Erythroblast (primary cell): ENCODE results near the gene PLXNA3.

Experiments used
- DNase-seq, 2 experiments: peaks; one replicate each; lab custom pipeline; 2025; lab: John Stamatoyannopoulos, UW
- GATA1 ChIP-seq: IDR thresholded peaks from 2 replicates; pipeline ENCODE4 v1.6.1; 2011; ENCODE audit warnings: low read depth, mild to moderate bottlenecking, control low read depth, low read length, moderate library complexity
- POLR2A ChIP-seq: IDR thresholded peaks from 2 replicates; pipeline ENCODE4 v1.6.1; 2011; ENCODE audit warnings: mild to moderate bottlenecking, low read length

PLXNA3 gene

DNA sequence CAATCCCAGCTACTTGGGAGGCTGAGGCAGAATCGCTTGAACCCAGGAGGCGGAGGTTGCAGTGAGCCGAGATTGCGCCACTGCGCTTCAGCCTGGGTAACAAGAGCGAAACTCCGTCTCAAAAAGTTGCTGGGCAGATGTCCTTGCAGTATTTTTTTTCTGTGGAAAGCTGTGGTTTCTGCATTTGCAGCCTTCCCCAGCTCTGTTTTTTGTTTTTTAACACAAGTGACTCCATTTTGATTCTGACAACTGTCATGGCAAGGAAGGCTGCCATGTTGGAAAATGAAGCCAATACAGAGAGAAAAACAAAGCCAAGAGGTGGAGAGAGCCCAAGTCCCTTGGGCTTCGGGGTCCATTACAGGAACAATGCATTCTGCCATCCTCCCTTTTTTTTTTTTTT is 44.0 kb downstream of the PLXNA3 start:
- DNase-seq, result no peak
- TF ChIP-seq POLR2A, result no peak
- no peak for TF ChIP-seq GATA1

DNA sequence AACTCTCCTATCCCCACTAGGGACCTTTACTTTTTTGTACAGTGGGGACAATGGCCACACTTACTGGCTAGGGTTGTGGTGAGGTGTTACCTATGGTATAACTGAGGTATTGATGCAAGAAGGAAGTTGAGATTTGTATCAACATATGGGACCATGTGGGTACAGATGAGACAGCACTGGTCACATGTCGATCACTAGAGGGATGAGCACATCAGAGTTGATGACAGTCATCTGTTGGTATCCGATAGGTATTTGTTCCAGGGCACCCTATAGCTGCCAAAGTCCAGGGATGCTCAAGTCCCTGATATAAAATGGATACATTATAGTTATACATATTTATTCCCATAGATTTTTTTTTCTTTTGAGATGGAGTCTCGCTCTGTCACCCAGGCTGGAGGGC is 44.9 kb downstream of the PLXNA3 start:
- TF ChIP-seq GATA1 (no peak), POLR2A (no peak)
- DNase-seq, result no peak

- TF ChIP-seq POLR2A (no peak), GATA1 (no peak)
- no peak for DNase-seq
These were observed 47.7 kb downstream of the PLXNA3 start for GRCh38 chrX:154505734-154506133.

- TF ChIP-seq POLR2A (no peak), GATA1 (no peak)
These were observed 48.6 kb downstream of the PLXNA3 start for GRCh38 chrX:154506483-154507332.

GRCh38 chrX:154507673-154508383 is 49.7 kb downstream of the PLXNA3 start:
- TF ChIP-seq POLR2A (no peak), GATA1 (no peak)
- DNase-seq, result no peak

More at GRCh38 chrX:154506483-154507332, 48.6 kb downstream of the PLXNA3 start:
- no peak for DNase-seq

DNA sequence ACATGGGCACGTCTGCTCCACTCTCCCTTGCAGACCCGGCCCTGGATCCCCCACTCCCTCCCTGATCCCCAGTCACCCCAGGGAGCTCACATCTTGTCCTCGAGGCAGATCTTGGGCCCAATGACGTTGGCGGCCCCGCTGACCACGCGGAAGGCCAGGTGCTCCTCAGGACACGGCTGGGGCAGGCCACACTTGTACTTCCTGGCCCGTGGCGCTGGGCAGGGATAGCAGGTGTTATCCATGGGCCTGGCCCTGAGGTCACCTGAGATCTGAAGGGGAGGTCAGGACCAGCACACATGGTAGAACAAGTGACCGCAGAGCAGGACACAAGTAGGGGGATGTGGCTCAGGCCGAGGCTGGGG is 50.3 kb downstream of the PLXNA3 start:
- TF ChIP-seq GATA1 (no peak), POLR2A (no peak)
- no peak for DNase-seq

DNA sequence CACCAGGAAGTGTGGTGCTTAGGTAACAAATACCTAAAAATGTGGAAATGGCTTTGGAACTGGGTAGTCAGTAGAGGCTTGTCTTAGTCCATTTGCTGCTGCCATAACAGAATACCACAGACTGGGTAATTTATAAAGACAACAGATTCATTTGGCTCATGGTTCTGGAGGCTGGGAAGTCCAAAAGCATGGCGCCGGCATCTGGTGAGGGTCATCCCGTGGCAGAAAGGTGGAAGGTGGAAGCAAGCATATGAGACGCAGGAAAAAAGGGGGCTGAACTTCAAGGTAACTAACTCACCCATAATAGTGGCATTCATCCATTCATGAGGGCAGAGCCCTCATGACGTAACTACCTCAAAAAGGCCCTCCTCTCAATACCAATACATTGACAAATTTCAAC is 51.4 kb downstream of the PLXNA3 start:
- no peak for DNase-seq
- TF ChIP-seq POLR2A, result no peak

- DNase-seq, result no peak
- no peak for TF ChIP-seq GATA1
- no peak for TF ChIP-seq POLR2A
These were observed 53.7 kb downstream of the PLXNA3 start for GRCh38 chrX:154511761-154512160.

DNA sequence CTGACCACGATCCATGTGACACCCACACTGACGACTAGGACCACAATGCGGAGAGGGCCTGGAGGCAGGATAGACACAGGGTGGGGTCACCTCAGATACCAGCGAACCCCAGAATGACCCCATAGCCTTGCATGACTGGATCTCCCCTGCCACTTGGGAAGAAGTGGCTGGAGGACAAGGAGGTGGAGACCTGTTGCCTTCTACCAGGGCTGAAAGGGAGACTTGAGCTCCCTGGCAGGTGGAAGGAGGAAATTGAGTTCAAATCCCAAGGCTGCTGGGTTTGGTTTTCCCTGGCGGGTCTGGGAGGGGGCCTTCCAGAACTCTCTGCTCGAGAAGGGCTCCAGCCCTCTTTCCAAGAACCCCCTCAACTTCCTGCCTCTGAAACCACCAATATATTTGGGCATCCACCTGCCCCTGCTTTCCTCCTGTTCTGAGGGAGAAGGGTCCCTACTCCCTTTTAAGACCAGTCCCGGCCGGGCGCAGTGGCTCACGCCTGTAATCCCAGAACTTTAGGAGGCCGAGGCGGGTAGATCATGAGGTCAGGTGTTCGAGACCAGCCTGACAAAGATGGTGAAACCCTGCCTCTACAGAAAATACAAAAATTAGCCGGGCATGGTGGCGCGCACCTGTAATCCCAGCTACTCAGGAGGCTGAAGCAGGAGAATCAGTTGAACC is 54.9 kb downstream of the PLXNA3 start:
- TF ChIP-seq GATA1, result no peak
- no peak for TF ChIP-seq POLR2A
- no peak for DNase-seq

DNA sequence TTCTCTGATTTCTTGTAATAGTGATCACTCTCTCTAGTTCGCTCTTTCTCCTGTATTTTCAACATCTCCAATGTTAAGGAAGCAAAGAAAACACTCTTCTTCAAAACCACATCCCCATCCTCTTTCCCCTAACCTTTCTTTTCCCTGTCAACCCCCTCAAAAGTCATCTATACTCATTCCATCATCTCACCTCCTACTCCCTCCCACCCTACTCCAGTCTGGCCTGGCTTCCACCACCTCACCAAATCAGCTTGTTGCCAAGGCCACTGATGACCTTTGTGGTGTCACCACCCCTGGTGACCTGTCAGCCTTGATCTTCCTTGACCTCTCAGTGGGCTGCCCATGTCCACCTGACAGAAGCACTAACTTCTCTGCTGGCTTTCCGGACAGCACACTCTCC is 55.6 kb downstream of the PLXNA3 start:
- no peak for DNase-seq
- no peak for TF ChIP-seq GATA1
- TF ChIP-seq POLR2A, result no peak

DNA sequence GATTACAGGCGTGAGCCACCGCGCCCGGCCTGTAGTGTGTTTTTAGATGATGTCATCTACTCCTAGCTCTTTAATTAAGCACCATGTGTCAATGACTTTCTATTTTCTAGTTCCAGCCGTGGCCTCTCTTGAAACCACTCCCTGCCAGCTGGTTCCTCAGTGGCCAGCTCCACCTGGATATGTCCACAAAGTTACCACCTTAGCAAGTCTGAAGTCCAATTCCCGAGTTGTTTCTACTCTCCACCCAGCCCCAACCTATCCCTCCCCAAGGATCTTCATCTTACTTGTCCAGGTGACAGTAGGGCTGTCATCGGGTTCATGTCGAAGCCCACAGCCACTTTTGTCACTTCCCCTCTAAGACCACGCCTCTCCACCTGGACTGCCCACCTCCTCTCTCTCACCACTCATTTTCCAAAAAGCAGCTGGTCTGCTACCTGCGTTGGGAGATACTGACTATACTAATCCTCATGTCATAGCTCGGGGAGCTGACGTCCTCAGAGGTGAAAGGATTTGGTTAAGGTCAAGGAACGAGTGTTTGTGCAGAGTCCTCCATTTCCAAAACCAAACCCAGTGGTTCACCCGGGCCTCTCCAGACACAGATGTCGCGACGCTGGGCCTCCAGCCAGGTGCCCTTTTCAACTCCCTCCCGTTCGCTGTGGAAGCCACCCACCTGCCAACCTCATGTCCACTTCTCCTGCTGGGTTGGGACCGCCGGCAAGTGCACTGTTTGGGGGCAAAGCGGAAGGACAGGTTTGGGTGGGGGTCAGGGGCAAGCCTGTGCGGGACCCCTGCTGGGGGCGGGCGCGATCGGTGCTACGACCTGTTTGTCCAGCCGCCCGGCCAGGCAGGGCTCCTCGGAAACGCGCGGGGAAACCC is 57.2 kb downstream of the PLXNA3 start:
- peak; percentile 59 to 69 for DNase-seq
- no peak for TF ChIP-seq POLR2A
- TF ChIP-seq GATA1, result no peak

DNA sequence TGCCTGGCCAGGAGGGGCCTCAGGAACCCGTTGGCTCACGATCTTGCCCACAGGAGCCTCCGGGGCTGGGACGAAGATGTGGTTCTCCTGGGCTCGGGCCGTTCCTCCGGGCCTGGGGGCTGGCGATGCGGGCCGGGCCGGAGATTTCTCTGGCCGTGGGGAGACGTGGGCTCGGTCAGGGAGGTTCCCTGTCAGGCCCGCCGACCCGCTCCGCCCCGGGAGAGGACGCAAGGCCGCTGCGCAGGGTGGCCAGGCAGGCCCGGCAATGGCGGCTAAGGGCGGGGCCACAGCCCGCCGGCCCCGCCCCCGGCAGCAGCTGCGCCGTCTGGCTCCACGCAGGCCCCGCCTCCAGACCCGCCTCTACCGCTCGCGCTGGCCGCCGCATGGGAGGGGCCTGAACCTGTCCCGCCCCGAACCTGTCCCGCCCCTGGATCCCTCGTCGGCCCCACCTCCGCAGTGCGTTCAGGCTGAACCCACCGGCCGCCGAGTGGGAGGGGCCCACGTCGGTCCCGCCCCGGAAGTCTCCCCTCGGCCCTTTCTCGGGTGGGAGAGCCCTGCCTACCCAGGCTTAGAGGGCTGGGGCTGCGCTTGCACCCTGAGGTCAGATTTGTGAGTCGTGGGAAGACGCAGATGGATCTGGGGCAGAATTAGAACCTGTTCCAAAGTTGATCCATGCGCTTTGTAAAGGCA is 58.0 kb downstream of the PLXNA3 start, which contains the start of gene FAM3A:
Gene FAM3A (minus strand): TSS at position 267 of the 690 bp plus-strand sequence. CDS start 460 bp downstream, outside the sequence.
- DNase-seq, result peak; percentile 93 to 96
- no peak for TF ChIP-seq GATA1
- TF ChIP-seq POLR2A, result peak; percentile 82
